GM20431 (cell line): ENCODE measurements around the gene LPP.

Experiments
- in situ Hi-C: fragments of 300-500 bp; cut with MseI, MboI; formaldehyde crosslinking; loops from one replicate; pipeline ENCODE4 v1.15.0; 2020; ENCODE audit warnings: low sequenced_read_pairs; ENCODE audit not compliant: unreplicated experiment

LPP gene

GRCh38 chr3:188215129-188215528 lies 61.2 kb downstream of the LPP start:
- in situ Hi-C loops, result no loop called here

GRCh38 chr3:188217011-188217463 lies 63.1 kb downstream of the LPP start:
- in situ Hi-C loops, result no loop called here

GRCh38 chr3:188217726-188218125 lies 63.8 kb downstream of the LPP start:
- in situ Hi-C loops, result no loop called here

- in situ Hi-C loops, result no loop called here
Observed at GRCh38 chr3:188218603-188219002, 64.6 kb downstream of the LPP start.

- in situ Hi-C loops, result no loop called here
Observed at GRCh38 chr3:188219147-188219546, 65.2 kb downstream of the LPP start.

- in situ Hi-C loops, result no loop called here
Observed at GRCh38 chr3:188220097-188220788, 66.3 kb downstream of the LPP start.

GRCh38 chr3:188220988-188221818 lies 67.2 kb downstream of the LPP start:
- in situ Hi-C loops, result no loop called here

GRCh38 chr3:188223936-188224335 lies 70.0 kb downstream of the LPP start:
- in situ Hi-C loops, result no loop called here

GRCh38 chr3:188227442-188227841 lies 73.5 kb downstream of the LPP start:
- in situ Hi-C loops, result no loop called here

- in situ Hi-C loops, result no loop called here
Observed at GRCh38 chr3:188229177-188229576, 75.2 kb downstream of the LPP start.

GRCh38 chr3:188229726-188230125 lies 75.8 kb downstream of the LPP start:
- in situ Hi-C loops, result no loop called here

GRCh38 chr3:188230962-188231361 lies 77.0 kb downstream of the LPP start:
- in situ Hi-C loops, result no loop called here

GRCh38 chr3:188231456-188231855 lies 77.5 kb downstream of the LPP start:
- in situ Hi-C loops, result no loop called here

GRCh38 chr3:188232656-188233055 lies 78.7 kb downstream of the LPP start:
- in situ Hi-C loops, result no loop called here

GRCh38 chr3:188233320-188233719 lies 79.4 kb downstream of the LPP start:
- in situ Hi-C loops, result no loop called here

- in situ Hi-C loops, result no loop called here
Observed at GRCh38 chr3:188234132-188234531, 80.2 kb downstream of the LPP start.

GRCh38 chr3:188236271-188236670 lies 82.3 kb downstream of the LPP start:
- in situ Hi-C loops, result no loop called here

- in situ Hi-C loops, result no loop called here
Observed at GRCh38 chr3:188239035-188239434, 85.1 kb downstream of the LPP start.

GRCh38 chr3:188239577-188239976 lies 85.6 kb downstream of the LPP start:
- in situ Hi-C loops, result no loop called here

GRCh38 chr3:188240189-188240981 lies 86.4 kb downstream of the LPP start:
- in situ Hi-C loops, result no loop called here

- in situ Hi-C loops, result no loop called here
Observed at GRCh38 chr3:188241072-188241471, 87.1 kb downstream of the LPP start.
